NT2/D1 (cell line): Measurements from ENCODE around the gene RAP2A.

ENCODE experiments used
- YY1 ChIP-seq: IDR thresholded peaks from 2 replicates; pipeline ENCODE4 v1.6.1; 2011; ENCODE audit not compliant: insufficient read length, insufficient read depth
- ZNF274 ChIP-seq: IDR thresholded peaks from 2 replicates; pipeline ENCODE4 v1.6.1; 2011; ENCODE audit warnings: mild to moderate bottlenecking, low read depth, low read length

GRCh38 chr13:97491452-97491851 lies 57.5 kb downstream of the RAP2A start:
- TF ChIP-seq ZNF274 (no peak), YY1 (no peak)
